PC-3 (cell line): ENCODE results near the gene CORIN. TPM values are rescaled to one million over a fixed set of nuclear protein-coding genes. Genes with fewer than 3 reads are reported as not detected.
"Not testable (repeated sequence)": the region's sequence is repeated elsewhere in the genome, so short reads cannot be mapped to it uniquely, and the experiment has no call there.

Source experiments
- ATAC-seq: fragments of 200-7000 bp; cut with Tn5 transposase; 2 replicates; pipeline ENCODE4 v1.9.1; 2020; ENCODE audit warnings: mild to moderate bottlenecking, moderate library complexity
- BruUV-seq: library from RNA; stranded (reverse); fragments of 400-500 nt; replicated peaks from 2 replicates; lab custom pipeline; 2021; lab: Mats Ljungman, UMichigan
- CTCF ChIA-PET: fragments of 300-600 bp; sonication (Branson Sonifier 250); formaldehyde crosslinking; loops from one replicate; lab custom pipeline; 2022; ENCODE audit warnings: antibody characterized with exemption; lab: Charles Lee
- POLR2A ChIA-PET: fragments of 300-600 bp; sonication (Branson Sonifier 250); formaldehyde crosslinking; loops from one replicate; lab custom pipeline; 2022; ENCODE audit warnings: antibody characterized with exemption; ENCODE audit not compliant: unreplicated experiment; lab: Charles Lee
- DNase-seq: peaks from one replicate; pipeline ENCODE4 v3.0.0-alpha.2; 2015
- H2AFZ ChIP-seq: fragments of 300-600 bp; sonication (generic); 2 replicates; pipeline ENCODE4 v1.6.0; 2016; ENCODE audit warnings: antibody characterized with exemption, low read length
- H3F3A ChIP-seq: fragments of 300-600 bp; sonication (generic); one replicate; pipeline ENCODE4 v1.6.0; 2017; ENCODE audit warnings: antibody characterized with exemption, low read length, control low read depth, mild to moderate bottlenecking; ENCODE audit not compliant: unreplicated experiment
- H3K27ac ChIP-seq: fragments of 300-600 bp; sonication (generic); 2 replicates; pipeline ENCODE4 v1.5.1; 2016; ENCODE audit warnings: mild to moderate bottlenecking, low read length
- H3K27me3 ChIP-seq: fragments of 300-600 bp; sonication (generic); 2 replicates; pipeline ENCODE4 v1.6.1; 2016; ENCODE audit warnings: low read length, mixed read lengths
- H3K36me3 ChIP-seq: fragments of 300-600 bp; sonication (generic); 2 replicates; pipeline ENCODE4 v1.6.1; 2016; ENCODE audit warnings: low read depth, mixed run types, low read length, mixed read lengths
- H3K4me1 ChIP-seq: fragments of 300-600 bp; sonication (generic); 2 replicates; pipeline ENCODE4 v1.5.1; 2016; ENCODE audit warnings: low read length; ENCODE audit not compliant: insufficient read depth
- H3K4me2 ChIP-seq: fragments of 300-600 bp; sonication (generic); 2 replicates; pipeline ENCODE4 v1.6.0; 2016; ENCODE audit warnings: low read length
- H3K4me3 ChIP-seq: fragments of 300-600 bp; sonication (generic); 2 replicates; pipeline ENCODE4 v1.5.1; 2016; ENCODE audit warnings: mild to moderate bottlenecking, low read length, mixed read lengths
- H3K79me2 ChIP-seq: fragments of 300-600 bp; sonication (generic); 2 replicates; pipeline ENCODE4 v1.6.1; 2017; ENCODE audit warnings: low read length, mixed read lengths
- H3K9ac ChIP-seq: fragments of 300-600 bp; sonication (generic); 2 replicates; pipeline ENCODE4 v1.6.0; 2016; ENCODE audit warnings: mild to moderate bottlenecking, low read length
- H3K9me2 ChIP-seq: fragments of 300-600 bp; sonication (generic); replicated peaks from 2 replicates; pipeline ENCODE4 v1.6.1; 2016; ENCODE audit warnings: mixed run types, low read length, mixed read lengths
- H3K9me3 ChIP-seq: fragments of 300-600 bp; sonication (generic); 2 replicates; pipeline ENCODE4 v1.6.1; 2016; ENCODE audit warnings: low read length, mixed read lengths
- H4K20me1 ChIP-seq: fragments of 300-600 bp; sonication (generic); 2 replicates; pipeline ENCODE4 v1.6.1; 2016; ENCODE audit warnings: low read length, mixed read lengths
- CTCF ChIP-seq: fragments of 300-600 bp; sonication (generic); conservative IDR thresholded peaks from 2 replicates; pipeline ENCODE4 v1.5.1; 2017; ENCODE audit warnings: antibody characterized with exemption, low read depth, mild to moderate bottlenecking, low read length
- EZH2 ChIP-seq: fragments of 300-600 bp; sonication (generic); IDR thresholded peaks from one replicate; pipeline ENCODE4 v1.6.1; 2017; ENCODE audit warnings: antibody characterized with exemption, mild to moderate bottlenecking, low read length; ENCODE audit not compliant: unreplicated experiment
- EZH2phosphoT487 ChIP-seq: fragments of 300-600 bp; sonication (generic); IDR thresholded peaks from 2 replicates; pipeline ENCODE4 v1.6.1; 2018; ENCODE audit warnings: mild to moderate bottlenecking, antibody characterized with exemption, low read length, borderline replicate concordance
- intact Hi-C: fragments of 100-400 bp; cut with micrococcal nuclease; formaldehyde crosslinking; loops from 2 replicates; pipeline ENCODE4 v1.9.0; 2023
- total RNA-seq: library from RNA; depleted of rRNA; stranded (reverse); fragments of >200 nt; gene quantifications from 2 replicates; pipeline ENCODE4 v1.2.3, GENCODE V29; 2014

Gene CORIN
- total RNA-seq, 1 experiment from 2014 or later, result not detected

- Histone ChIP-seq H3K79me2 (no peaks in the 10 kb centered on the region), H3K9me2 (no peaks in the 10 kb centered on the region), H4K20me1 (no peaks in the 10 kb centered on the region), H3K36me3 (no peaks in the 10 kb centered on the region), H3K9me3 (no peaks in the 10 kb centered on the region), H3K27ac (no peak overlapping the region), H3K4me1 (0 out of 2 replicates have a peak, but pooled peaks cover 4% of the 10 kb centered on the region), H3F3A (no peaks in the 10 kb centered on the region), H3K27me3 (no peaks in the 10 kb centered on the region), H3K4me3 (no peak overlapping the region), H3K4me2 (no peak overlapping the region), H2AFZ (no peak overlapping the region), H3K9ac (no peak overlapping the region)
- POLR2A ChIA-PET, result no interaction called here
- intact Hi-C loops, result no loop called here
- no peak for TF ChIP-seq EZH2
- TF ChIP-seq EZH2phosphoT487, result no peak
- ATAC-seq (no peak), DNase-seq (peak; percentile 1)
- BruUV-seq, result no TSS peak
- CTCF ChIA-PET, result no interaction called here
Observed at GRCh38 chr4:47553329-47554125, 284.3 kb downstream of the CORIN start.

- ATAC-seq (peak; percentile 29; the same call in 1 of the 2 replicates), DNase-seq (peak; percentile 43)
- Histone ChIP-seq H3K9me2 (no peaks in the 10 kb centered on the region), H3K4me1 (0 out of 2 replicates have a peak, but pooled peaks cover 4% of the 10 kb centered on the region), H3K4me2 (no peak overlapping the region), H4K20me1 (no peaks in the 10 kb centered on the region), H3K4me3 (no peak overlapping the region), H3K79me2 (no peaks in the 10 kb centered on the region), H2AFZ (no peak overlapping the region), H3K9me3 (no peaks in the 10 kb centered on the region), H3K36me3 (no peaks in the 10 kb centered on the region), H3K9ac (no peak overlapping the region), H3F3A (no peaks in the 10 kb centered on the region), H3K27me3 (no peaks in the 10 kb centered on the region), H3K27ac (no peak overlapping the region)
- no TSS peak for BruUV-seq
- intact Hi-C loops, result no loop called here
- ChIA-PET POLR2A (no interaction called here), CTCF (no interaction called here)
- TF ChIP-seq EZH2 (no peak), CTCF (no peak), EZH2phosphoT487 (no peak)
Observed at GRCh38 chr4:47551682-47552081, 286.2 kb downstream of the CORIN start.

GRCh38 chr4:47550899-47551548 is 286.8 kb downstream of the CORIN start:
- H3K4me1 ChIP-seq, result 0 out of 2 replicates have a peak, but pooled peaks cover 4% of the 10 kb centered on the region
- no peaks in the 10 kb centered on the region for H3K9me3 ChIP-seq
- no peaks in the 10 kb centered on the region for H3K79me2 ChIP-seq
- H3K27me3 ChIP-seq, result no peaks in the 10 kb centered on the region
- no peaks in the 10 kb centered on the region for H4K20me1 ChIP-seq
- no TSS peak for BruUV-seq
- no peak for TF ChIP-seq EZH2
- no peak for TF ChIP-seq CTCF
- TF ChIP-seq EZH2phosphoT487, result no peak
- H3F3A ChIP-seq, result no peaks in the 10 kb centered on the region
- H3K9ac ChIP-seq, result no peak overlapping the region
- DNase-seq (no peak), ATAC-seq (no peak)
- no peak overlapping the region for H3K27ac ChIP-seq
- no peaks in the 10 kb centered on the region for H3K9me2 ChIP-seq
- CTCF ChIA-PET, result no interaction called here
- POLR2A ChIA-PET, result no interaction called here
- H3K4me3 ChIP-seq, result no peak overlapping the region
- no peak overlapping the region for H3K4me2 ChIP-seq
- no peaks in the 10 kb centered on the region for H3K36me3 ChIP-seq
- no peak overlapping the region for H2AFZ ChIP-seq
- intact Hi-C loops, result no loop called here

- BruUV-seq, H2AFZ ChIP-seq, H3K9me3 ChIP-seq, H3K27me3 ChIP-seq, H3K79me2 ChIP-seq, ATAC-seq, POLR2A ChIA-PET, DNase-seq, H3K9ac ChIP-seq, H3K36me3 ChIP-seq, H3K4me3 ChIP-seq, H3K4me2 ChIP-seq, H3F3A ChIP-seq, intact Hi-C loops, H3K4me1 ChIP-seq, H3K9me2 ChIP-seq, H4K20me1 ChIP-seq, H3K27ac ChIP-seq, CTCF ChIA-PET: not testable (repeated sequence)
Observed at GRCh38 chr4:47550357-47550756, 287.5 kb downstream of the CORIN start.
